CD14-positive monocyte (primary cell): ENCODE measurements around the gene TPX2. TPM values are rescaled to one million over a fixed set of nuclear protein-coding genes. Genes with fewer than 3 reads are reported as not detected.

Experiments used
- DNase-seq, 3 donors: peaks; one replicate each; pipeline ENCODE4 v3.0.0-alpha.2; 2011 to 2022
- H2AFZ ChIP-seq: 2 replicates; pipeline ENCODE4 v1.6.0; 2012; ENCODE audit warnings: mild to moderate bottlenecking, low read depth, low read length, inconsistent platforms; ENCODE audit not compliant: insufficient read depth, poor library complexity, severe bottlenecking
- H3K27ac ChIP-seq, 2 donors: 1 replicate in 1 of 2; 2 replicates in 1 of 2; pipeline ENCODE4 v1.5.1; 2012 to 2013; ENCODE audit warnings: low read length in 2 of 2, control low read depth in 1 of 2, inconsistent platforms in 1 of 2, low read depth in 1 of 2, mild to moderate bottlenecking in 1 of 2
- H3K27me3 ChIP-seq, 2 donors: one replicate each; pipeline versions ENCODE4 v1.6.0 to v1.6.1; 2011 to 2013; ENCODE audit warnings: low read length in 2 of 2; ENCODE audit not compliant: control insufficient read depth in 2 of 2, insufficient read depth in 2 of 2
- H3K36me3 ChIP-seq, 2 donors: replicated peaks in 1 of 2; 1 replicate in 1 of 2; 2 replicates in 1 of 2; pipeline versions ENCODE4 v1.5.1 to v1.6.1; 2012 to 2013; ENCODE audit warnings: low read length in 2 of 2, control low read depth in 1 of 2, inconsistent platforms in 1 of 2, mild to moderate bottlenecking in 1 of 2; ENCODE audit not compliant: insufficient read depth in 2 of 2, control insufficient read depth in 1 of 2
- H3K4me1 ChIP-seq, 2 donors: 1 replicate in 1 of 2; 2 replicates in 1 of 2; pipeline versions ENCODE4 v1.5.1 to v1.6.1; 2012 to 2013; ENCODE audit warnings: low read length in 2 of 2, control low read depth in 1 of 2, inconsistent platforms in 1 of 2, mild to moderate bottlenecking in 1 of 2, moderate library complexity in 1 of 2; ENCODE audit not compliant: insufficient read depth in 2 of 2, control insufficient read depth in 1 of 2
- H3K4me2 ChIP-seq: replicated peaks from 2 replicates; pipeline ENCODE3; 2012; ENCODE audit warnings: low read length, moderate library complexity, mild to moderate bottlenecking; ENCODE audit not compliant: poor library complexity, severe bottlenecking; ENCODE audit errors: extremely low read depth
- H3K4me3 ChIP-seq, 3 experiments: fragments of 200-600 bp in 1 of 3; sonication (generic) in 1 of 3; replicated peaks in 1 of 3; 1 replicate in 2 of 3; 2 replicates in 1 of 3; pipeline ENCODE4 v1.5.1; 2011 to 2013; ENCODE audit warnings: low read length in 3 of 3, mild to moderate bottlenecking in 3 of 3, control low read depth in 2 of 3, low read depth in 2 of 3, inconsistent platforms in 1 of 3, moderate library complexity in 1 of 3
- H3K79me2 ChIP-seq: 2 replicates; pipeline ENCODE4 v1.6.0; 2012; ENCODE audit warnings: mild to moderate bottlenecking, control low read depth, inconsistent platforms, low read length, moderate library complexity; ENCODE audit not compliant: insufficient read depth
- H3K9ac ChIP-seq: 2 replicates; pipeline ENCODE4 v1.6.0; 2017; ENCODE audit warnings: low read length, mild to moderate bottlenecking; ENCODE audit not compliant: insufficient read depth, poor library complexity, severe bottlenecking
- H3K9me3 ChIP-seq, 2 donors: replicated peaks in 1 of 2; 1 replicate in 1 of 2; 2 replicates in 1 of 2; pipeline versions ENCODE4 v1.5.1 to v1.6.1; 2012 to 2013; ENCODE audit warnings: low read length in 2 of 2, control low read depth in 1 of 2; ENCODE audit not compliant: control insufficient read depth in 1 of 2, insufficient read depth in 1 of 2
- H4K20me1 ChIP-seq: 2 replicates; pipeline ENCODE4 v1.6.0; 2012; ENCODE audit warnings: mild to moderate bottlenecking, low read length, control low read depth, moderate library complexity; ENCODE audit not compliant: insufficient read depth
- H3K27ac Mint-ChIP-seq, 7 donors: one replicate each; pipeline ENCODE4 v1.8.0; 2020; ENCODE audit warnings: mild to moderate bottlenecking in 7 of 7, mixed read lengths in 7 of 7, moderate library complexity in 6 of 7, inconsistent platforms in 2 of 7
- H3K27me3 Mint-ChIP-seq, 3 donors: one replicate each; pipeline ENCODE4 v1.8.0; 2021 to 2022; ENCODE audit warnings: low read depth in 3 of 3, mild to moderate bottlenecking in 3 of 3, mixed read lengths in 3 of 3, moderate library complexity in 3 of 3, inconsistent platforms in 1 of 3
- H3K36me3 Mint-ChIP-seq, 2 donors: one replicate each; pipeline ENCODE4 v1.8.0; 2020; ENCODE audit warnings: mixed read lengths in 2 of 2, inconsistent platforms in 1 of 2, mild to moderate bottlenecking in 1 of 2
- H3K4me1 Mint-ChIP-seq: one replicate; pipeline ENCODE4 v1.8.0; 2020; ENCODE audit warnings: mild to moderate bottlenecking, mixed read lengths
- H3K4me3 Mint-ChIP-seq, 2 donors: one replicate each; pipeline ENCODE4 v1.8.0; 2020; ENCODE audit warnings: mild to moderate bottlenecking in 2 of 2, mixed read lengths in 2 of 2, moderate library complexity in 1 of 2
- H3K9me3 Mint-ChIP-seq, 7 donors: one replicate each; pipeline ENCODE4 v1.8.0; 2020 to 2022; ENCODE audit warnings: mixed read lengths in 7 of 7, mild to moderate bottlenecking in 6 of 7, moderate library complexity in 6 of 7, inconsistent platforms in 2 of 7
- WGBS: methylation state at CpG from one replicate; pipeline ENCODE4 v1.1.5; 2013; ENCODE audit warnings: missing lambda C conversion rate; ENCODE audit not compliant: insufficient coverage; 5-methylcytosine and 5-hydroxymethylcytosine counted together
- intact Hi-C, 2 donors: fragments of 100-400 bp; cut with micrococcal nuclease; formaldehyde crosslinking; loops; one replicate each; pipeline versions ENCODE4 v1.15.0 to v1.15.1; 2023
- polyA plus RNA-seq, 3 donors: library from polyadenylated mRNA; depleted of rRNA in 1 of 3; unstranded in 2 of 3; stranded (reverse) in 1 of 3; fragments of 300-500 nt in 2 of 3; fragments of >200 nt in 1 of 3; fragmentation: Illumina TruSeq in 2 of 3; gene quantifications; 1 replicate in 2 of 3; 2 replicates in 1 of 3; pipeline ENCODE4 v1.2.3, GENCODE V29; 2012 to 2021
- TF ChIP-seq, protein P1 (sequence below): fragments of 200-600 bp; IDR thresholded peaks from one replicate; pipeline ENCODE4 v1.8.0; 2022; ENCODE audit warnings: antibody characterized with exemption, mild to moderate bottlenecking

The TPX2 gene
- polyA plus RNA-seq, 3 donors, result 0.06 TPM; not detected in 2

DNA sequence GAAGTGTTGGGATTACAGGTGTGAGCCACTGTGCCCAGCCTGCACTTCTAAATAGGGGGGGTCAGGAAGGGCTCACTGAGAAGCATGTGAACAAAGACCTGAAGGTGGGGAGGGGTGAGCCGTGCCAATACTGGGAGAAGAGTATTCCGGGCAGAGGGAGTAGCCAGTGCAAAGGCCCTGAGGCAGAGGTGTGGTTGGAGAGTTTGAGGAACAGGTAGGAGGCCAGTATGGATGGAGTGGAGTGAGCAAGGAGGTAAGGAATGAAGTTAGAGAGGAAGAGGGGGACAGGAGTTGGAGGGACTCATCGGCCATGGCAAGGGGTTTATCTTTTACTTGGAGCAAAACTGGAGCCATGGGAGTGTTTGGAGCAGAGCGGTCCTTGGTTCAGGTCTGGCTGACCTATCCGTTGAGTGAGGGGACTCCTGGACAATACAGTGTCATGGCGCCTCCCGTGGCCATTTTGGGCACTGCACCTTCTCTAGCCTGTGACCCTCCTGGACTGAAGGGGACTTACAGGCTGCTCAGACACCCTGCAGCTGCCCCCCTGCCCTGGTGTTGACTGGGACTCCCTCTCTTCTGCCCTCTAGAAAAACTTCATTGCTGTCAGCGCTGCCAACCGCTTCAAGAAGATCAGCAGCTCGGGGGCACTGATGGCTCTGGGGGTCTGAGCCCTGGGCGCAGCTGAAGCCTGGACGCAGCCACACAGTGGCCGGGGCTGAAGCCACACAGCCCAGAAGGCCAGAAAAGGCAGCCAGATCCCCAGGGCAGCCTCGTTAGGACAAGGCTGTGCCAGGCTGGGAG lies 94.2 kb downstream of the TPX2 start:
- Mint-ChIP-seq H3K36me3 (peaks cover 0 to 2% of the 10 kb centered on the region in 2 donors), H3K9me3 (peaks cover 0 to 2% (median 0%) of the 10 kb centered on the region in 7 donors), H3K27me3 (peaks cover 17 to 42% (median 34%) of the 10 kb centered on the region in 3 donors), H3K4me1 (no peaks in the 10 kb centered on the region), H3K4me3 (peak overlapping the region in 1 of 2 donors; percentile 35), H3K27ac (peak overlapping the region in 2 of 7 donors; percentile 32 to 61)
- Histone ChIP-seq H3K36me3 (no peaks in the 10 kb centered on the region), H3K4me2 (no peak overlapping the region), H3K9ac (no peak overlapping the region), H3K4me3 (no peak overlapping the region), H3K27ac (no peak overlapping the region), H3K79me2 (no peaks in the 10 kb centered on the region), H2AFZ (no peak overlapping the region), H3K4me1 (peaks cover 33 to 34% of the 10 kb centered on the region in 2 donors), H3K9me3 (no peaks in the 10 kb centered on the region), H3K27me3 (peaks cover 0 to 33% of the 10 kb centered on the region in 2 donors), H4K20me1 (no peaks in the 10 kb centered on the region)
- intact Hi-C loops, result no loop called here
- DNase-seq, result peak; percentile 41 to 67 (median 60)
- 77% methylated on average over 14 of the region's 14 CpGs for WGBS
- TF ChIP-seq, protein P1, sequence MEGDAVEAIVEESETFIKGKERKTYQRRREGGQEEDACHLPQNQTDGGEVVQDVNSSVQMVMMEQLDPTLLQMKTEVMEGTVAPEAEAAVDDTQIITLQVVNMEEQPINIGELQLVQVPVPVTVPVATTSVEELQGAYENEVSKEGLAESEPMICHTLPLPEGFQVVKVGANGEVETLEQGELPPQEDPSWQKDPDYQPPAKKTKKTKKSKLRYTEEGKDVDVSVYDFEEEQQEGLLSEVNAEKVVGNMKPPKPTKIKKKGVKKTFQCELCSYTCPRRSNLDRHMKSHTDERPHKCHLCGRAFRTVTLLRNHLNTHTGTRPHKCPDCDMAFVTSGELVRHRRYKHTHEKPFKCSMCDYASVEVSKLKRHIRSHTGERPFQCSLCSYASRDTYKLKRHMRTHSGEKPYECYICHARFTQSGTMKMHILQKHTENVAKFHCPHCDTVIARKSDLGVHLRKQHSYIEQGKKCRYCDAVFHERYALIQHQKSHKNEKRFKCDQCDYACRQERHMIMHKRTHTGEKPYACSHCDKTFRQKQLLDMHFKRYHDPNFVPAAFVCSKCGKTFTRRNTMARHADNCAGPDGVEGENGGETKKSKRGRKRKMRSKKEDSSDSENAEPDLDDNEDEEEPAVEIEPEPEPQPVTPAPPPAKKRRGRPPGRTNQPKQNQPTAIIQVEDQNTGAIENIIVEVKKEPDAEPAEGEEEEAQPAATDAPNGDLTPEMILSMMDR, result peak; percentile 99

DNA sequence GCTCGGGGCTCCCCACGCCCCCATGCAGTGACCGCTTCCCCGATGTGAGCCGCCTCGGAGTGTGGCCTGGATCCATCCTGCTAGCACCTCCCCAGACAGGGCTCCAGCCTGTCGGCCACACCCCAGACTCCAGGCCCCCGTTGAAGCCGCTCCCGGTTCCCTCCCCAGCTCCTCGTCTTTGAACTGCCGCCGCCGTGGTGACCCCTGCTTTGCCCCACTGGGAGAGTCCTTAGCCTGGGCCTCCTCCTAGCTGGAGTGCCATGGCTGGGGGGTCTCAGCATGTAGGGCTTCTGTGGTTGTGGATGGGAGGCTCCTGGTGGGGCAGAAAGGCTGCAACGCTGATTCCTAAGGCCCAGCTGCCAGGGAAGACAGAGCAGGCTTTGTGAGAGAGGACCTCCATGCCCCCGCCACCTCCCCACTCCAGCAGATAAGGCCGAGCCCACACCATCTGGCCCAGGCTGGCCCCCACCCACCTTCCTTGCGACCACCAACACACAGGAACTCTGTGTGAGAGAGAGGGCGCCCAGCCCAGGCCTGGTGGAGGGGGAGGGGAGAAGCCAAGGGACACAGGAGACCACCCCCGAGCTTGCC lies 94.9 kb downstream of the TPX2 start:
- Histone ChIP-seq H3K9me3 (no peaks in the 10 kb centered on the region), H3K4me2 (no peak overlapping the region), H3K4me1 (peaks cover 40 to 41% of the 10 kb centered on the region in 2 donors), H3K36me3 (no peaks in the 10 kb centered on the region), H3K4me3 (no peak overlapping the region), H3K9ac (no peak overlapping the region), H4K20me1 (no peaks in the 10 kb centered on the region), H2AFZ (no peak overlapping the region), H3K79me2 (no peaks in the 10 kb centered on the region), H3K27me3 (peaks cover 0 to 38% of the 10 kb centered on the region in 2 donors), H3K27ac (no peak overlapping the region)
- DNase-seq, result no peak
- Mint-ChIP-seq H3K9me3 (peaks cover 0 to 1% (median 0%) of the 10 kb centered on the region in 7 donors), H3K27ac (no peak overlapping the region), H3K27me3 (peaks cover 12 to 42% (median 34%) of the 10 kb centered on the region in 3 donors), H3K4me1 (no peaks in the 10 kb centered on the region), H3K4me3 (no peak overlapping the region), H3K36me3 (peaks cover 0 to 2% of the 10 kb centered on the region in 2 donors)
- intact Hi-C loops, result no loop called here
- TF ChIP-seq, protein P1, result no peak
- WGBS, result 90% methylated on average over 9 of the region's 20 CpGs
